Hematopoietic multipotent progenitor cell treated with erythropoietin and hydrocortisone succinate and interleukin-3 and kit ligand, for 6 days (in vitro differentiated cells): ENCODE measurements around the gene STK32C.
"Not testable (repeated sequence)": the region's sequence is repeated elsewhere in the genome, so short reads cannot be mapped to it uniquely, and the experiment has no call there.

ENCODE experiments used
- DNase-seq: peaks from one replicate; pipeline ENCODE4 v3.0.0-alpha.2; 2015

The STK32C gene

GRCh38 chr10:132299371-132300336 is 8.1 kb downstream of the STK32C start:
- DNase-seq, result no peak

- DNase-seq, result no peak
Observed at GRCh38 chr10:132298038-132298881, 9.5 kb downstream of the STK32C start.

- DNase-seq, result no peak
Observed at GRCh38 chr10:132297526-132297925, 10.2 kb downstream of the STK32C start.

- no peak for DNase-seq
Observed at GRCh38 chr10:132296666-132297443, 10.9 kb downstream of the STK32C start.

- not testable (repeated sequence) for DNase-seq
Observed at GRCh38 chr10:132295481-132295880, 12.3 kb downstream of the STK32C start.

- DNase-seq, result peak; percentile 43
Observed at GRCh38 chr10:132294561-132295318, 13.0 kb downstream of the STK32C start.

- DNase-seq, result no peak
Observed at GRCh38 chr10:132293813-132294520, 13.8 kb downstream of the STK32C start.

GRCh38 chr10:132293201-132293812 is 14.4 kb downstream of the STK32C start:
- DNase-seq, result no peak

GRCh38 chr10:132292287-132293200 is 15.2 kb downstream of the STK32C start:
- DNase-seq, result no peak

GRCh38 chr10:132291826-132292225 is 15.9 kb downstream of the STK32C start:
- no peak for DNase-seq

- no peak for DNase-seq
Observed at GRCh38 chr10:132290631-132291030, 17.1 kb downstream of the STK32C start.

- DNase-seq, result no peak
Observed at GRCh38 chr10:132289439-132289838, 18.3 kb downstream of the STK32C start.

GRCh38 chr10:132283604-132284382 is 24.0 kb downstream of the STK32C start:
- DNase-seq, result no peak

GRCh38 chr10:132282667-132283603 is 24.8 kb downstream of the STK32C start:
- no peak for DNase-seq

GRCh38 chr10:132281915-132282666 is 25.7 kb downstream of the STK32C start:
- DNase-seq, result no peak

GRCh38 chr10:132280646-132281074 is 27.1 kb downstream of the STK32C start:
- no peak for DNase-seq
